Body of pancreas (tissue), 4 donors: Measurements from ENCODE around the gene HES5. TPM values are rescaled to one million over a fixed set of nuclear protein-coding genes. Genes with fewer than 3 reads are reported as not detected.

Experiments used
- ATAC-seq: fragments of 150-250 bp; one replicate; pipeline ENCODE4 v1.9.1; 2016
- DNase-seq, 4 donors: peaks; one replicate each; pipeline ENCODE4 v3.0.0-alpha.2; 2019
- H3K27ac ChIP-seq, 4 donors: fragments of 200-600 bp; sonication (generic); 1 replicate in 3 of 4; 2 replicates in 1 of 4; pipeline versions ENCODE4 v1.5.1 to v1.6.1; 2016 to 2019; ENCODE audit warnings: mild to moderate bottlenecking in 1 of 4, mixed read lengths in 1 of 4, moderate library complexity in 1 of 4
- H3K27me3 ChIP-seq, 2 donors: fragments of 200-600 bp; sonication (generic); one replicate each; pipeline ENCODE4 v1.6.0; 2016; ENCODE audit warnings: mild to moderate bottlenecking in 1 of 2
- H3K36me3 ChIP-seq, 2 donors: fragments of 200-600 bp; sonication (generic); replicated peaks in 1 of 2; 2 replicates each; pipeline ENCODE4 v1.5.1; 2016; ENCODE audit warnings: low read depth in 2 of 2; ENCODE audit not compliant: insufficient read depth in 1 of 2
- H3K4me1 ChIP-seq: fragments of 200-600 bp; sonication (generic); one replicate; pipeline ENCODE4 v1.6.0; 2016
- H3K4me3 ChIP-seq, 2 donors: fragments of 200-600 bp; sonication (generic); 1 replicate in 1 of 2; 2 replicates in 1 of 2; pipeline ENCODE4 v1.5.1; 2016 to 2019
- H3K9me3 ChIP-seq, 3 donors: fragments of 200-600 bp; sonication (generic); 1 replicate in 2 of 3; 2 replicates in 1 of 3; pipeline ENCODE4 v1.5.1; 2016
- CTCF ChIP-seq, 7 experiments: fragments of 450-650 bp in 4 of 7; fragments of 200-600 bp in 3 of 7; sonication (generic) in 3 of 7; IDR thresholded peaks; one replicate each; pipeline ENCODE4 v1.5.1; 2016 to 2019; ENCODE audit warnings: antibody characterized with exemption in 7 of 7
- POLR2A ChIP-seq, 3 donors: fragments of 450-650 bp; IDR thresholded peaks; one replicate each; pipeline ENCODE4 v1.6.1; 2016; ENCODE audit warnings: antibody characterized with exemption in 3 of 3, mild to moderate bottlenecking in 2 of 3
- WGBS, 2 donors: methylation state at CpG; one replicate each; pipeline ENCODE4 v1.1.5; 2017; 5-methylcytosine and 5-hydroxymethylcytosine counted together
- intact Hi-C: fragments of 100-400 bp; cut with DNase I; formaldehyde crosslinking; loops from one replicate; pipeline ENCODE4 v1.15.1; 2023
- total RNA-seq, 2 donors: library from RNA; depleted of rRNA; stranded (reverse); fragments of >200 nt; gene quantifications; one replicate each; pipeline ENCODE4 v1.1.0, GENCODE V29; 2016

The HES5 gene
- total RNA-seq, 2 donors from 2014 or later, result not detected

GRCh38 chr1:2559509-2560298 lies 29.6 kb upstream of the HES5 start:
- TF ChIP-seq POLR2A (IDR thresholded peaks at IDR 0.05) (no peak), CTCF (IDR thresholded peaks at IDR 0.05) (no peak)
- no peak for ATAC-seq
- no peaks in the 10 kb centered on the region for H3K9me3 ChIP-seq
- H3K27ac ChIP-seq, result no peak overlapping the region
- no peak for DNase-seq
- intact Hi-C loops, result no loop called here
- no peak overlapping the region for H3K4me3 ChIP-seq
- no peaks in the 10 kb centered on the region for H3K36me3 ChIP-seq
- H3K27me3 ChIP-seq, result no peaks in the 10 kb centered on the region
- WGBS, 2 donors, result 86 to 93% methylated on average over 3 to 30 of the region's 35 CpGs
- peaks cover 29% of the 10 kb centered on the region for H3K4me1 ChIP-seq

GRCh38 chr1:2558861-2559260 lies 28.8 kb upstream of the HES5 start:
- DNase-seq (no peak), ATAC-seq (no peak)
- H3K4me3 ChIP-seq, result no peak overlapping the region
- peaks cover 31% of the 10 kb centered on the region for H3K4me1 ChIP-seq
- no peaks in the 10 kb centered on the region for H3K27me3 ChIP-seq
- WGBS, 2 donors, result 96% methylated on average over 6 of the region's 6 CpGs; no CpG with 5 or more reads in 1 of the 2 donors
- H3K9me3 ChIP-seq, result no peaks in the 10 kb centered on the region
- TF ChIP-seq CTCF (IDR thresholded peaks at IDR 0.05), result no peak
- TF ChIP-seq POLR2A (IDR thresholded peaks at IDR 0.05), result no peak
- intact Hi-C loops, result no loop called here
- H3K36me3 ChIP-seq, result no peaks in the 10 kb centered on the region
- H3K27ac ChIP-seq, result no peak overlapping the region

DNA sequence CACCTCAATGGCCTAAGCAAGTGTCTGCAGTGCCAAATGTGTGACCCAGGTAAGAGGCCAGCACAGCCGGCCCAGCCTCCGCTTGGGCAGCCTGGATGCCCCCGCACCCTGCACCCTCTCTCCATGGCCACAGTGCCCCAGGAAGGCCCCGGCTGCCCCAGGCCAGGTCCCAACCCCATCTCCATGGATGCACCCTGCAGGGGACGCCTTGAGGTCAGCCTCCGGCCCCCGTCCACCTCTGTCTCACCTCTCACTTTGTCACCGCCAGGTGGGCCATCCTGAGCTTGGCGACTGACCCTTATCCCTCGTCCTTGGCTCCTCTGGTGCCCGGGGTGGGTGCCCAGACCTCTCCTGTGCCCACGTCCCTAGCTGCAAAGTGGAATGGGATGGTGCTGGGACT lies 28.4 kb upstream of the HES5 start:
- intact Hi-C loops, result no loop called here
- no peaks in the 10 kb centered on the region for H3K9me3 ChIP-seq
- H3K36me3 ChIP-seq, result no peaks in the 10 kb centered on the region
- no peak overlapping the region for H3K4me3 ChIP-seq
- no peak for TF ChIP-seq CTCF (IDR thresholded peaks at IDR 0.05)
- TF ChIP-seq POLR2A (IDR thresholded peaks at IDR 0.05), result no peak
- peaks cover 31% of the 10 kb centered on the region for H3K4me1 ChIP-seq
- H3K27ac ChIP-seq, result no peak overlapping the region
- no peak for DNase-seq
- WGBS, 2 donors, result 89 to 100% methylated on average over 8 to 12 of the region's 12 CpGs
- no peak for ATAC-seq
- no peaks in the 10 kb centered on the region for H3K27me3 ChIP-seq

- ATAC-seq (no peak), DNase-seq (no peak)
- H3K4me3 ChIP-seq, result no peak overlapping the region
- intact Hi-C loops, result no loop called here
- 76 to 90% methylated on average over 4 to 26 of the region's 30 CpGs for WGBS, 2 donors
- no peaks in the 10 kb centered on the region for H3K27me3 ChIP-seq
- H3K36me3 ChIP-seq, result no peaks in the 10 kb centered on the region
- peak overlapping the region in 3 of 4 donors; percentile 81 to 85 (median 83) for H3K27ac ChIP-seq
- H3K4me1 ChIP-seq, result peaks cover 31% of the 10 kb centered on the region
- TF ChIP-seq CTCF (IDR thresholded peaks at IDR 0.05) (no peak), POLR2A (IDR thresholded peaks at IDR 0.05) (no peak)
- H3K9me3 ChIP-seq, result no peaks in the 10 kb centered on the region
Observed at GRCh38 chr1:2557482-2558400, 27.7 kb upstream of the HES5 start.
